Measurements from ENCODE around the gene ADGRG3. TPM values are rescaled to one million over a fixed set of nuclear protein-coding genes. Genes with fewer than 3 reads are reported as not detected.
A peak's percentile ranks its signal among the peaks of the same experiment; 100 is the strongest.

The ADGRG3 gene
- total and polyA plus RNA-seq, 9 of the 15 experiments (the other 6 are each of a cell fraction or from before 2014, with no cell fraction given) = 0.09 to 0.52 (median 0.14) TPM; not detected in 3

GRCh38 chr16:57736419-57737351 is 68.6 kb downstream of the ADGRG3 start (continued):
- TF ChIP-seq, protein P1, sequence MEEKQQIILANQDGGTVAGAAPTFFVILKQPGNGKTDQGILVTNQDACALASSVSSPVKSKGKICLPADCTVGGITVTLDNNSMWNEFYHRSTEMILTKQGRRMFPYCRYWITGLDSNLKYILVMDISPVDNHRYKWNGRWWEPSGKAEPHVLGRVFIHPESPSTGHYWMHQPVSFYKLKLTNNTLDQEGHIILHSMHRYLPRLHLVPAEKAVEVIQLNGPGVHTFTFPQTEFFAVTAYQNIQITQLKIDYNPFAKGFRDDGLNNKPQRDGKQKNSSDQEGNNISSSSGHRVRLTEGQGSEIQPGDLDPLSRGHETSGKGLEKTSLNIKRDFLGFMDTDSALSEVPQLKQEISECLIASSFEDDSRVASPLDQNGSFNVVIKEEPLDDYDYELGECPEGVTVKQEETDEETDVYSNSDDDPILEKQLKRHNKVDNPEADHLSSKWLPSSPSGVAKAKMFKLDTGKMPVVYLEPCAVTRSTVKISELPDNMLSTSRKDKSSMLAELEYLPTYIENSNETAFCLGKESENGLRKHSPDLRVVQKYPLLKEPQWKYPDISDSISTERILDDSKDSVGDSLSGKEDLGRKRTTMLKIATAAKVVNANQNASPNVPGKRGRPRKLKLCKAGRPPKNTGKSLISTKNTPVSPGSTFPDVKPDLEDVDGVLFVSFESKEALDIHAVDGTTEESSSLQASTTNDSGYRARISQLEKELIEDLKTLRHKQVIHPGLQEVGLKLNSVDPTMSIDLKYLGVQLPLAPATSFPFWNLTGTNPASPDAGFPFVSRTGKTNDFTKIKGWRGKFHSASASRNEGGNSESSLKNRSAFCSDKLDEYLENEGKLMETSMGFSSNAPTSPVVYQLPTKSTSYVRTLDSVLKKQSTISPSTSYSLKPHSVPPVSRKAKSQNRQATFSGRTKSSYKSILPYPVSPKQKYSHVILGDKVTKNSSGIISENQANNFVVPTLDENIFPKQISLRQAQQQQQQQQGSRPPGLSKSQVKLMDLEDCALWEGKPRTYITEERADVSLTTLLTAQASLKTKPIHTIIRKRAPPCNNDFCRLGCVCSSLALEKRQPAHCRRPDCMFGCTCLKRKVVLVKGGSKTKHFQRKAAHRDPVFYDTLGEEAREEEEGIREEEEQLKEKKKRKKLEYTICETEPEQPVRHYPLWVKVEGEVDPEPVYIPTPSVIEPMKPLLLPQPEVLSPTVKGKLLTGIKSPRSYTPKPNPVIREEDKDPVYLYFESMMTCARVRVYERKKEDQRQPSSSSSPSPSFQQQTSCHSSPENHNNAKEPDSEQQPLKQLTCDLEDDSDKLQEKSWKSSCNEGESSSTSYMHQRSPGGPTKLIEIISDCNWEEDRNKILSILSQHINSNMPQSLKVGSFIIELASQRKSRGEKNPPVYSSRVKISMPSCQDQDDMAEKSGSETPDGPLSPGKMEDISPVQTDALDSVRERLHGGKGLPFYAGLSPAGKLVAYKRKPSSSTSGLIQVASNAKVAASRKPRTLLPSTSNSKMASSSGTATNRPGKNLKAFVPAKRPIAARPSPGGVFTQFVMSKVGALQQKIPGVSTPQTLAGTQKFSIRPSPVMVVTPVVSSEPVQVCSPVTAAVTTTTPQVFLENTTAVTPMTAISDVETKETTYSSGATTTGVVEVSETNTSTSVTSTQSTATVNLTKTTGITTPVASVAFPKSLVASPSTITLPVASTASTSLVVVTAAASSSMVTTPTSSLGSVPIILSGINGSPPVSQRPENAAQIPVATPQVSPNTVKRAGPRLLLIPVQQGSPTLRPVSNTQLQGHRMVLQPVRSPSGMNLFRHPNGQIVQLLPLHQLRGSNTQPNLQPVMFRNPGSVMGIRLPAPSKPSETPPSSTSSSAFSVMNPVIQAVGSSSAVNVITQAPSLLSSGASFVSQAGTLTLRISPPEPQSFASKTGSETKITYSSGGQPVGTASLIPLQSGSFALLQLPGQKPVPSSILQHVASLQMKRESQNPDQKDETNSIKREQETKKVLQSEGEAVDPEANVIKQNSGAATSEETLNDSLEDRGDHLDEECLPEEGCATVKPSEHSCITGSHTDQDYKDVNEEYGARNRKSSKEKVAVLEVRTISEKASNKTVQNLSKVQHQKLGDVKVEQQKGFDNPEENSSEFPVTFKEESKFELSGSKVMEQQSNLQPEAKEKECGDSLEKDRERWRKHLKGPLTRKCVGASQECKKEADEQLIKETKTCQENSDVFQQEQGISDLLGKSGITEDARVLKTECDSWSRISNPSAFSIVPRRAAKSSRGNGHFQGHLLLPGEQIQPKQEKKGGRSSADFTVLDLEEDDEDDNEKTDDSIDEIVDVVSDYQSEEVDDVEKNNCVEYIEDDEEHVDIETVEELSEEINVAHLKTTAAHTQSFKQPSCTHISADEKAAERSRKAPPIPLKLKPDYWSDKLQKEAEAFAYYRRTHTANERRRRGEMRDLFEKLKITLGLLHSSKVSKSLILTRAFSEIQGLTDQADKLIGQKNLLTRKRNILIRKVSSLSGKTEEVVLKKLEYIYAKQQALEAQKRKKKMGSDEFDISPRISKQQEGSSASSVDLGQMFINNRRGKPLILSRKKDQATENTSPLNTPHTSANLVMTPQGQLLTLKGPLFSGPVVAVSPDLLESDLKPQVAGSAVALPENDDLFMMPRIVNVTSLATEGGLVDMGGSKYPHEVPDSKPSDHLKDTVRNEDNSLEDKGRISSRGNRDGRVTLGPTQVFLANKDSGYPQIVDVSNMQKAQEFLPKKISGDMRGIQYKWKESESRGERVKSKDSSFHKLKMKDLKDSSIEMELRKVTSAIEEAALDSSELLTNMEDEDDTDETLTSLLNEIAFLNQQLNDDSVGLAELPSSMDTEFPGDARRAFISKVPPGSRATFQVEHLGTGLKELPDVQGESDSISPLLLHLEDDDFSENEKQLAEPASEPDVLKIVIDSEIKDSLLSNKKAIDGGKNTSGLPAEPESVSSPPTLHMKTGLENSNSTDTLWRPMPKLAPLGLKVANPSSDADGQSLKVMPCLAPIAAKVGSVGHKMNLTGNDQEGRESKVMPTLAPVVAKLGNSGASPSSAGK (IDR thresholded peaks at IDR 0.05) = 0 out of 2 replicates have a peak, but pooled peaks have one; percentile 59
- TF ChIP-seq CSDE1 (IDR thresholded peaks at IDR 0.05) (no peak), IFI16 (CRISPR knock-in tag; IDR thresholded peaks at IDR 0.05) (no peak), ZNF764 (CRISPR knock-in tag; IDR thresholded peaks at IDR 0.05; ENCODE audit: low read depth) (no peak), ZEB2 (IDR thresholded peaks at IDR 0.05) (no peak), CEBPZ (IDR thresholded peaks at IDR 0.05; ENCODE audit: borderline replicate concordance, low read depth, low read length) (no peak), ZNF668 (CRISPR knock-in tag; IDR thresholded peaks at IDR 0.05) (no peak), CEBPG (CRISPR knock-in tag; IDR thresholded peaks at IDR 0.05) (peak; percentile 61), CEBPG (tag; conservative IDR thresholded peaks at IDR 0.05 in 1 of 2, IDR thresholded peaks at IDR 0.05 in 1 of 2) (no peak), NELFE (IDR thresholded peaks at IDR 0.05; ENCODE audit: insufficient read depth, insufficient read length) (no peak), SPI1 (IDR thresholded peaks at IDR 0.05; ENCODE audit: borderline replicate concordance, low read depth, low read length) (no peak), HNRNPH1 (optimal IDR thresholded peaks at IDR 0.05; ENCODE audit: low read depth, low read length) (no peak), JUNB (CRISPR knock-in tag; conservative IDR thresholded peaks at IDR 0.05) (peak; percentile 74)
